KOPT-K1 (cell line): ENCODE results near the gene IGFBP6.

Source experiments
- H3K27ac ChIP-seq: fragments of 200-600 bp; sonication (generic); 2 replicates; pipeline ENCODE4 v1.5.1; 2016; ENCODE audit warnings: antibody characterized with exemption, mild to moderate bottlenecking, low read depth, low read length; ENCODE audit not compliant: poor library complexity, severe bottlenecking
- H3K36me3 ChIP-seq: fragments of 200-600 bp; sonication (generic); 2 replicates; pipeline ENCODE4 v1.5.1; 2017; ENCODE audit warnings: antibody characterized with exemption, mild to moderate bottlenecking, low read length, moderate library complexity; ENCODE audit not compliant: insufficient read depth
- H3K9me3 ChIP-seq: fragments of 200-600 bp; sonication (generic); 2 replicates; pipeline ENCODE4 v1.5.1; 2017; ENCODE audit warnings: antibody characterized with exemption, low read length, mild to moderate bottlenecking; ENCODE audit not compliant: insufficient read depth, poor library complexity, severe bottlenecking

Gene IGFBP6

GRCh38 chr12:53056296-53056695 is 41.2 kb upstream of the IGFBP6 start:
- Histone ChIP-seq H3K9me3 (no peaks in the 10 kb centered on the region), H3K36me3 (no peaks in the 10 kb centered on the region), H3K27ac (no peak overlapping the region)

- H3K9me3 ChIP-seq: no peaks in the 10 kb centered on the region
- no peak overlapping the region for H3K27ac ChIP-seq
- no peaks in the 10 kb centered on the region for H3K36me3 ChIP-seq
These were observed 40.6 kb upstream of the IGFBP6 start for GRCh38 chr12:53056901-53057300.

- H3K36me3 ChIP-seq: no peaks in the 10 kb centered on the region
These were observed 39.5 kb upstream of the IGFBP6 start for GRCh38 chr12:53057816-53058500.

GRCh38 chr12:53058674-53059433 is 38.6 kb upstream of the IGFBP6 start:
- H3K9me3 ChIP-seq: no peaks in the 10 kb centered on the region
- no peak overlapping the region for H3K27ac ChIP-seq
- peaks cover 1% of the 10 kb centered on the region; the same call in 1 of the 2 replicates for H3K36me3 ChIP-seq

More at GRCh38 chr12:53057816-53058500, 39.5 kb upstream of the IGFBP6 start:
- Histone ChIP-seq H3K27ac (no peak overlapping the region), H3K9me3 (no peaks in the 10 kb centered on the region)

- no peaks in the 10 kb centered on the region for H3K9me3 ChIP-seq
- H3K36me3 ChIP-seq: peaks cover 8% of the 10 kb centered on the region; the same call in 1 of the 2 replicates
- no peak overlapping the region for H3K27ac ChIP-seq
These were observed 37.9 kb upstream of the IGFBP6 start for GRCh38 chr12:53059434-53060063.

GRCh38 chr12:53060064-53060720 is 37.3 kb upstream of the IGFBP6 start:
- Histone ChIP-seq H3K27ac (no peak overlapping the region), H3K36me3 (peaks cover 10% of the 10 kb centered on the region; the same call in 1 of the 2 replicates), H3K9me3 (no peaks in the 10 kb centered on the region)

GRCh38 chr12:53060721-53061276 is 36.7 kb upstream of the IGFBP6 start:
- Histone ChIP-seq H3K27ac (no peak overlapping the region), H3K9me3 (no peaks in the 10 kb centered on the region), H3K36me3 (peaks cover 16% of the 10 kb centered on the region; the same call in 1 of the 2 replicates)

GRCh38 chr12:53061404-53062010 is 36.0 kb upstream of the IGFBP6 start:
- Histone ChIP-seq H3K27ac (no peak overlapping the region), H3K9me3 (no peaks in the 10 kb centered on the region), H3K36me3 (peaks cover 23% of the 10 kb centered on the region; the same call in 1 of the 2 replicates)

GRCh38 chr12:53062011-53062961 is 35.2 kb upstream of the IGFBP6 start:
- no peak overlapping the region for H3K27ac ChIP-seq
- H3K36me3 ChIP-seq: peaks cover 25% of the 10 kb centered on the region; the same call in 1 of the 2 replicates
- H3K9me3 ChIP-seq: no peaks in the 10 kb centered on the region

GRCh38 chr12:53062977-53063707 is 34.3 kb upstream of the IGFBP6 start:
- Histone ChIP-seq H3K36me3 (peaks cover 32% of the 10 kb centered on the region; the same call in 1 of the 2 replicates), H3K9me3 (no peaks in the 10 kb centered on the region), H3K27ac (no peak overlapping the region)

GRCh38 chr12:53063708-53064612 is 33.5 kb upstream of the IGFBP6 start:
- Histone ChIP-seq H3K27ac (no peak overlapping the region), H3K9me3 (no peaks in the 10 kb centered on the region), H3K36me3 (peaks cover 32% of the 10 kb centered on the region; the same call in 1 of the 2 replicates)
